Stomach smooth muscle (tissue), 2 donors: ENCODE results near the gene RCAN1.
"Not testable (repeated sequence)": the region's sequence is repeated elsewhere in the genome, so short reads cannot be mapped to it uniquely, and the experiment has no call there.

Experiments used
- H3K27ac ChIP-seq: one replicate; pipeline ENCODE4 v1.7.0; 2013; ENCODE audit warnings: mild to moderate bottlenecking, low read length, inconsistent platforms
- H3K27me3 ChIP-seq, 2 donors: one replicate each; pipeline ENCODE4 v1.7.0; 2013; ENCODE audit warnings: low read length in 2 of 2; ENCODE audit not compliant: insufficient read depth in 2 of 2, control insufficient read depth in 1 of 2
- H3K36me3 ChIP-seq, 2 donors: one replicate each; pipeline ENCODE4 v1.7.0; 2013; ENCODE audit warnings: low read length in 2 of 2; ENCODE audit not compliant: control insufficient read depth in 2 of 2, insufficient read depth in 2 of 2
- H3K4me1 ChIP-seq: one replicate; pipeline ENCODE4 v1.7.0; 2013; ENCODE audit warnings: low read length; ENCODE audit not compliant: control insufficient read depth, insufficient read depth
- H3K4me3 ChIP-seq, 2 donors: one replicate each; pipeline ENCODE4 v1.7.0; 2013; ENCODE audit warnings: low read length in 2 of 2
- H3K9ac ChIP-seq, 2 donors: one replicate each; pipeline ENCODE4 v1.7.0; 2013; ENCODE audit warnings: low read length in 2 of 2, mild to moderate bottlenecking in 1 of 2
- H3K9me3 ChIP-seq, 2 donors: one replicate each; pipeline ENCODE4 v1.7.0; 2013; ENCODE audit warnings: low read length in 2 of 2; ENCODE audit not compliant: control insufficient read depth in 2 of 2
- donor health status: healthy.
- donor health status: Pancreatic carcinoma.

Gene RCAN1

DNA sequence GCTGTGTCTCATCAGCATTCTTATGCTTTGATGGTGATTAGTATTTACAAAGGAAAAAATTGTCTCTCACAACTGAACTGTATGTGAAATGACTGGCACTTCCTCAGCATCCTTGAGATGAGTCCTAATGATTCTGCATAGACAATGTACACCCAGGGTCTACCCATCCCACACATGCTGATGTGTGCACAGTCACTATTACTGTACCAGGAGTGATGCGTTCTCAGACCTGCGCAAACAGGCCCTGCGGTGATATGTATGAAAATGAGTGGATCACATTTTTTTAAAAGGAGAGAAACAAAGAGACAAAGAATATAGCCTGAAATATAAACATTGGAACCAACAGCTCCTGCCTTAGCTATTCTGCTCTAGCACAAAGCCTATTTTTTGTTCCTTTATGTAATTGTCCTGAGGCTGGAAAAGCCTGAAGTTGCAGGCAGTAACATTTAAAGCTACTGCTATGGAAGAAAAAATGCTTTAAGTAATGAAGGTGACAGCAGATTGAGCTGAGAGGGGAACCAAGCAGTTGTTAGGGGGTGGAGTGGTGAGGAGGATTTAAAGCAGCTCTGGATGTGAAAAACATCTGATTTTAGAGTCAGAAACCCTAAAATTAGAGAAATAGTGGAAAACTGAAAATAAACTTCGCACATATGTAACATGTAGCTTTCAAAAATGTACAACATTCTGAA, 5.5 kb downstream of the RCAN1 start:
- no peak overlapping the region for H3K9ac ChIP-seq

DNA sequence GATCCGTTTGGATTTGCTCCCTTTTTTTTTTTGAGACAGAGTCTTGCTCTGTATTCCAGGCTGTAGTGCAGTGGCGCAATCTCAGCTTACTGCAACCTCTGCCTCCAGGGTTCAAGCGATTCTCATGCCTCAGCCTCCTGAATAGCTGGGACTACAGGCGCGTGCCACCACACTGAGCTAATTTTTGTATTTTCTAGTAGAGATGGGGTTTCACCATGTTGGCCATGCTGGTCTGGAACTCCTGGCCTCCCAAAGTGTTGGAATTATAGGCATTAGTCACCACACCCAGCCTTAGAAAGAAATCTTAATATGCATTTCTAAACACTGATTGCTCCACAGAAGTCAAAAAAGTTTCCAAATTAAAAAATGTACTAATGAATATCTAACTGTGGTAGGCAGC, 7.5 kb downstream of the RCAN1 start:
- H3K9me3 ChIP-seq, H3K4me3 ChIP-seq, H3K27me3 ChIP-seq, H3K36me3 ChIP-seq, H3K27ac ChIP-seq, H3K9ac ChIP-seq: not testable (repeated sequence)
- peaks cover 22% of the 10 kb centered on the region for H3K4me1 ChIP-seq

More for the DNA sequence above, 5.5 kb downstream of the RCAN1 start:
- no peaks in the 10 kb centered on the region for H3K27me3 ChIP-seq
- no peaks in the 10 kb centered on the region for H3K36me3 ChIP-seq
- peaks cover 33% of the 10 kb centered on the region for H3K4me1 ChIP-seq
- no peak overlapping the region for H3K4me3 ChIP-seq
- H3K27ac ChIP-seq, result no peak overlapping the region
- no peaks in the 10 kb centered on the region for H3K9me3 ChIP-seq

DNA sequence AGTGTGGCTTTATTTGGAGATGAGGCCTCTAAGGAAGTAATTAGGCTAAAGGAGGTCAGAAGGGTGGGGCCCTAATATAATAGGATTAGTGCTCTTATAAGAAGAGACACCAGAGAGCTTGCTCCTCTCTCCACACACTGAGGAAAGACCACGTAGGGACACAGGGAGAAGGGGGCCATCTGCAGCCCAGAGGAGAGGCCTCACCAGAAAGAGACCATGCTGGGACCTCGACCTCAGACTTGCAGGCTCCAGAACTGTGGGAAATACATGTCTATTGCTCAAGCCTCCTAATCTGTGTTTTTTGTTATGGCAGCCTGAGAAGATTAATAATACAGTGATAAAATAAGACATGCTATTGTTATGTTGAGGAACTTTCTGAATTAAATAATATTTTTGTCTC, 8.3 kb downstream of the RCAN1 start:
- no peak overlapping the region for H3K9ac ChIP-seq
- no peaks in the 10 kb centered on the region for H3K27me3 ChIP-seq
- peaks cover 22% of the 10 kb centered on the region for H3K4me1 ChIP-seq
- no peak overlapping the region for H3K27ac ChIP-seq
- H3K36me3 ChIP-seq, result no peaks in the 10 kb centered on the region
- no peak overlapping the region for H3K4me3 ChIP-seq
- H3K9me3 ChIP-seq, result no peaks in the 10 kb centered on the region

DNA sequence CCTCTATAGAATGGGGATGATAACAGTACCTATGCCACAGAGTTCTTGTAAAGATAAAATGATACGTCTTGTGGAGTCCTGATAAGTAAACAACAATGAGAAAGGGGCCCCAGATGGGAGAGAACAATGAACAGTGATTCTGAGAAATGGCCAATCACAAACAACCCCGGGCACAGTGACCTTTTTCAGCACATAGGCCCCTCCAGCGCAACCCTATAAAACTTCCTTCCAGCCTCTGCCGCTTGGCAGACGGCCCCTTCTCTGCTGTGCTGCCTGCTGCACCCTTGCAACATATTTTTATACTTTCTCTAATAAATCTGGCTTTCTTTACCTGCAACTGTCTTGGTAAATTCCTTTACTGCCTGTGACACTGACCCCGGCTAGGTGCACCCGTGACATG, 8.9 kb downstream of the RCAN1 start:
- Histone ChIP-seq H3K27me3 (no peaks in the 10 kb centered on the region), H3K36me3 (no peaks in the 10 kb centered on the region), H3K9me3 (no peaks in the 10 kb centered on the region), H3K4me3 (no peak overlapping the region), H3K9ac (no peak overlapping the region), H3K4me1 (peaks cover 22% of the 10 kb centered on the region), H3K27ac (no peak overlapping the region)

DNA sequence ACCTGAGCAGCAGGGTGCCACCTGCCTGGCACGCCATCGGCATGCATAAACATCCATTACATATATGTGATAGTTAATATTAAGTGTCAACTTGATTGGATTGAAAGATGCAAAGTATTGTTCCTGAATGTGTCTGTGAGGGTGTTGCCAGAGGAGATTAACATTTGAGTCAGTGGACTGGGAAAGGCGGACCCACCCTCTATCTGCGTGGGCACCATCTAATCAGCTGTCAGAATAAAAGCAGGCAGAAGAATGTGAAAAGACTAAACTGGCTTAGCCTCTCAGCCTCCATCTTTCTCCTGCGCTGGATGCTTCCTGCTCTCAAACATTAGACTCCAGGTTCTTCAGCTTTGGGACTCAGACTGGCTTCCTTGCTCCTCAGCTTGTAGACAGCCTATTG, 10.0 kb downstream of the RCAN1 start:
- not testable (repeated sequence) for H3K27ac ChIP-seq, H3K9ac ChIP-seq, H3K4me3 ChIP-seq, H3K27me3 ChIP-seq, H3K9me3 ChIP-seq, H3K36me3 ChIP-seq
- H3K4me1 ChIP-seq, result peaks cover 15% of the 10 kb centered on the region

DNA sequence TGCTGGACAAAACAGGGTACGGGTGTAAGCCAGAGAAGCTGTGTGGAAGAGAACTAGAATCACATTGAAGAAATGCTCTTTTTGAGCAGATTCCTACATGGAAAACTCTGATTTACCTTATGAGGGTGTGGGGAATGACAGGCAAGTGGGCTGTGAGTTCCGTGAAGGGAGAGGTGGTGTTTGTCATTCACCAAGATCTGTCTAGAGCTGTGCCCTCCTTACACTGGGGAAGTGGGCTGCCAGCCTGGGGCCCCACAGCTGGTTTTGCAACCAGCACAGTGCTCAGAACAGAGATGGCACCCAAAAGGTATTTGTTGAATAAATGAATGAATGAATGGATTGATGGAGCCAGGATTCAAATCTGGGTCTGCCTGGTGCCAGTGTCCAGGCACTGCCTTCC, 10.4 kb downstream of the RCAN1 start:
- Histone ChIP-seq H3K27ac (no peak overlapping the region), H3K4me3 (no peak overlapping the region), H3K27me3 (no peaks in the 10 kb centered on the region), H3K9me3 (no peaks in the 10 kb centered on the region), H3K36me3 (no peaks in the 10 kb centered on the region), H3K9ac (peak overlapping the region in 1 of 2 donors; percentile 13), H3K4me1 (peaks cover 11% of the 10 kb centered on the region)

DNA sequence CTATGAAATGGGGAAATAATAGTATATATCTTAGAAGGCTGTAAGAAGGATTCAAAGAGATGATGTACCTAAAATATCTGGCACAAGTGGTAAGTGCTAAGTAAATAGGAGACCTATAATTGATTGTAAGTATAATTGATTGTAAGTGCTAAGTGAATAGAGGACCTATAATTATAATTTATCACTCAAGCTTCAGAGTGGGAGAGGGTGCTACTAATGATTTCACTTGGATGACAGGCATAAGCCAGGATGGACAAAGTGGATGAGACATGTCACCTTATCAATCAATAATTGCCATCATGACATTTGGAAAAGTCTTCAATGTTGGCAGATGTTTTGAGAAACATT, 11.2 kb downstream of the RCAN1 start:
- Histone ChIP-seq H3K4me1 (peaks cover 7% of the 10 kb centered on the region), H3K27ac (no peak overlapping the region), H3K36me3 (no peaks in the 10 kb centered on the region), H3K9ac (no peak overlapping the region), H3K9me3 (no peaks in the 10 kb centered on the region), H3K4me3 (no peak overlapping the region), H3K27me3 (no peaks in the 10 kb centered on the region)

DNA sequence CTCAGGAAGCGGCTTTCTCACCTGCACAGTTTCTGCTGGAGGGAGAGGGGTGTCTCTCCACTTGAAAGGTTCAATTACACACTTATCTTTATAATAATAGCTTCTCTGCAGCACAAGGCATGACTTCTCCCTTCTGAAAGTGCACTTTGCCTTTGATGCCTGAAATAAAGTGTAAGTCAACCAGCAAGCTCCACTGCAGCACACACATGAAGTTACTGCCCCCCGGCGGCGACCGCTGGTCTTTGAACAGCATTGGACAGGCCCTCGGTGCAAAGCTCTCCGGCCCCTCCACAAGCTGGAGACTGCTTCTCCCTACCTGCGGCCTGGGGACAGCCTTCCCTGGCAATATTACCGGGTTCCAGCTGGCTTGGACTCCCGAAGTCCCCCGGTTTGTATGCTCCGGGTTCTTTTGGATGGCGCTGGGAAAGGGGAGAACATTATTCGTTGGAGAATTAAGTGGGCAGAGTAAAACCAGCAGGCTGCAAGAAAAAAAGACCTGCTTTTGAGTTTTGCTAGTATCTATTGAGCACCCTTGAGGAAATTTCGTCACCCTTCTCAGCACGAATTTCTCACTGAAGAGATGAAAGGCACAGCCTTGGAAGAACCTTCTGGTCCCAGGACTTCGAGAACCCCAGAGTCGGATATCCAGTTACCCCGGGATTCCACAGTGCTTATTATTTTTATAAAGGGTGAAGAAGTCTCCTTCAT, 11.8 kb downstream of the RCAN1 start:
- H3K4me3 ChIP-seq, result no peak overlapping the region
- no peaks in the 10 kb centered on the region for H3K27me3 ChIP-seq
- H3K36me3 ChIP-seq, result no peaks in the 10 kb centered on the region
- H3K4me1 ChIP-seq, result peaks cover 7% of the 10 kb centered on the region
- no peak overlapping the region for H3K27ac ChIP-seq
- no peaks in the 10 kb centered on the region for H3K9me3 ChIP-seq
- peak overlapping the region in 1 of 2 donors; percentile 7 for H3K9ac ChIP-seq

DNA sequence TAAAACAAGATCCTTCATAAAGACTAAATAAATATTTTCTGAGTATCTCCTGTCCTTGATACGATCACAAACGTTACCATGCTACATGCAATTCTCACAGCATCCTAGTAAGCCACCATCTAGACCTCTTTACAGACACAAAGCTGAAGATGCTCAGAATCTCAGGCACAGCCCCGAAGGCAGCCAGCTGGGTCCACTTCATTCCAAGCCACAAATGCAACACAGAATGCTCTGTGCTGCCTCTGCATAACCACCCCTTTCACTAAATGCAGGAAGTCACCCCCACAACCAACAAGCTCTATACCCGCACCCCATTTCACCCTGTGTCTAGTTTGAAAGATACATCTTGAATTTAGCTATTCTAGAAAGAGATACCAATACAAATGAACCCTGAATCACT, 12.9 kb downstream of the RCAN1 start:
- Histone ChIP-seq H3K9ac (no peak overlapping the region), H3K9me3 (no peaks in the 10 kb centered on the region)

DNA sequence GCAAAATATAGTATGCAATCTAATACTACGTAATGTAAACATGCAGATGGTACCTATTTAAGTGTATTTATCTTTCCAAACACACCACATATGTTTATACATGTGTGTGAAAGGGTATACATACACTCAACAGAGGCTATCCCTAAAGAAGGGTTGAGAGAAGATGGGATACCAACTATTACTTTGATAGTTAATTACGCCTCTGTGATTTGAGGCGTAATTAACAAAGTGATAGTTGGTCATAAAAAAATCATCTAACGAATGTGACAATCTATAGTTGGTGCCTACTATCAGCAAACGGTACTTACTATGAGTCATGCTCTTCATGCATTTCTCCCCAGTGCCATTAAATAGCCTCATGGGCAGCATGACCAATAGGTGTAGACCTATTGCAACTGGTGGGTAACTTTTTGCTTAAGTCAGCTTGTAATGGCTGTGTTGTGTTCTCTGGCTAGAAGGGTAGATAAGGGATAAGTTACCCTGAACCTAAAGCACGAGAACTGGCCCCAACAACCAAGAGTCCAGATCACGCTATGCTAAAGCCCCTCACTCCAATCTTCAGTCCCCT, 15.3 kb downstream of the RCAN1 start:
- Histone ChIP-seq H3K4me1 (peaks cover 21% of the 10 kb centered on the region), H3K4me3 (no peak overlapping the region), H3K27ac (no peak overlapping the region), H3K36me3 (no peaks in the 10 kb centered on the region), H3K9ac (no peak overlapping the region), H3K27me3 (no peaks in the 10 kb centered on the region), H3K9me3 (no peaks in the 10 kb centered on the region)

More for the DNA sequence above, 12.9 kb downstream of the RCAN1 start:
- no peak overlapping the region for H3K27ac ChIP-seq
- no peaks in the 10 kb centered on the region for H3K27me3 ChIP-seq
- peaks cover 7% of the 10 kb centered on the region for H3K4me1 ChIP-seq
- no peaks in the 10 kb centered on the region for H3K36me3 ChIP-seq
- no peak overlapping the region for H3K4me3 ChIP-seq

DNA sequence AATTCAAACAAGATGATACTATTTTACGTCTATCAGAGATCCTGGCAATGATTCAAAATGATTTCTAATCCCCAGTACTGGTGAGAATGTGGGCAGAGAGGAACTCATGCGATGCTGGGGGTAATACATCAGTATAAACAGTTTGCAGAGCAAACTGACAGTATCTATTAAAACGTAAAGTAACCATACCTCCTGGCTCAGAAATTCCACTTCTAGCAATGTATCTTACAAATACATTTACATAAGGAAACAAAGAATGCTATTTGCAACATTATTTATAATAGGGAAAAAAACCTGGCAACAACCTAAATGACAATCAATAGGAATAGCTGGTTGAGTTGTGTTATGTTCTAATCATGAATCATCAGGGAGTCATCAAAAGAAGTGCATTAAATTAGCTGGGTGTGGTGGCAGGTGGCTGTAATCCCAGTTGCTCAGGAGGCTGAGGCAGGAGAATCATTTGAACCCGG, 15.9 kb downstream of the RCAN1 start:
- H3K27ac ChIP-seq, result no peak overlapping the region
- H3K27me3 ChIP-seq, result no peaks in the 10 kb centered on the region
- H3K4me1 ChIP-seq, result peaks cover 28% of the 10 kb centered on the region
- H3K36me3 ChIP-seq, result no peaks in the 10 kb centered on the region
- H3K4me3 ChIP-seq, result no peak overlapping the region
- H3K9ac ChIP-seq, result no peak overlapping the region
- no peaks in the 10 kb centered on the region for H3K9me3 ChIP-seq
